Activated CD4-positive, CD25-positive, alpha-beta regulatory T cell (primary cell): ENCODE data around the gene ANKRD36B.
"Not testable (repeated sequence)": the region's sequence is repeated elsewhere in the genome, so short reads cannot be mapped to it uniquely, and the experiment has no call there.

ENCODE experiments used
- DNase-seq, 4 experiments: peaks; one replicate each; lab custom pipeline; 2025; lab: John Stamatoyannopoulos, UW

ANKRD36B gene

GRCh38 chr2:97589598-97590510 is at the start of gene ANKRD36B:
Gene ANKRD36B (minus strand): TSS chr2:97589877. CDS start chr2:97589685, 192 bp downstream.
- DNase-seq: not testable (repeated sequence)

- not testable (repeated sequence) for DNase-seq
Measured at GRCh38 chr2:97626049-97626430, 36.4 kb upstream of the ANKRD36B start.

GRCh38 chr2:97625354-97626048 is 35.8 kb upstream of the ANKRD36B start:
- not testable (repeated sequence) for DNase-seq

GRCh38 chr2:97622976-97623375 is 33.3 kb upstream of the ANKRD36B start:
- DNase-seq: not testable (repeated sequence)

GRCh38 chr2:97620492-97620891 is 30.8 kb upstream of the ANKRD36B start:
- not testable (repeated sequence) for DNase-seq

- DNase-seq: not testable (repeated sequence)
Measured at GRCh38 chr2:97618939-97619827, 29.5 kb upstream of the ANKRD36B start.

GRCh38 chr2:97617911-97618310 is 28.2 kb upstream of the ANKRD36B start:
- no peak for DNase-seq

GRCh38 chr2:97615746-97616145 is 26.1 kb upstream of the ANKRD36B start:
- DNase-seq: not testable (repeated sequence)

GRCh38 chr2:97611895-97612294 is 22.2 kb upstream of the ANKRD36B start:
- not testable (repeated sequence) for DNase-seq

- not testable (repeated sequence) for DNase-seq
Measured at GRCh38 chr2:97608745-97609144, 19.1 kb upstream of the ANKRD36B start.

- not testable (repeated sequence) for DNase-seq
Measured at GRCh38 chr2:97605524-97606339, 16.1 kb upstream of the ANKRD36B start.

- DNase-seq: not testable (repeated sequence)
Measured at GRCh38 chr2:97605109-97605508, 15.4 kb upstream of the ANKRD36B start.

- not testable (repeated sequence) for DNase-seq
Measured at GRCh38 chr2:97601537-97601936, 11.9 kb upstream of the ANKRD36B start.

GRCh38 chr2:97596180-97596579 is 6.5 kb upstream of the ANKRD36B start:
- DNase-seq: not testable (repeated sequence)

GRCh38 chr2:97593520-97593919 is 3.8 kb upstream of the ANKRD36B start:
- DNase-seq: not testable (repeated sequence)

GRCh38 chr2:97590515-97591394 is 1.1 kb upstream of the ANKRD36B start:
- not testable (repeated sequence) for DNase-seq

GRCh38 chr2:97589257-97589597 is 450 bp downstream of the ANKRD36B start:
- not testable (repeated sequence) for DNase-seq

GRCh38 chr2:97565674-97566073 is 24.0 kb downstream of the ANKRD36B start:
- DNase-seq: not testable (repeated sequence)

GRCh38 chr2:97552406-97552805 is 37.3 kb downstream of the ANKRD36B start:
- not testable (repeated sequence) for DNase-seq

- not testable (repeated sequence) for DNase-seq
Measured at GRCh38 chr2:97550498-97550897, 39.2 kb downstream of the ANKRD36B start.
